ENCODE results near the gene PSD4. TPM values are rescaled to one million over a fixed set of nuclear protein-coding genes. Genes with fewer than 3 reads are reported as not detected.
A peak's percentile ranks its signal among the peaks of the same experiment; 100 is the strongest.

The PSD4 gene
- total and polyA plus RNA-seq, 2 experiments from 2014 or later, result 2.5 to 9.0 TPM

GRCh38 chr2:113216891-113217454, 43.2 kb downstream of the PSD4 start:
- Histone ChIP-seq H3K36me3 (no peaks in the 10 kb centered on the region), H3K27me3 (no peaks in the 10 kb centered on the region), H3K27ac (no peak overlapping the region), H3K4me3 (no peak overlapping the region), H3K4me1 (ENCODE audit: low read depth) (peaks cover 10% of the 10 kb centered on the region), H3K9me3 (ENCODE audit: low read depth) (no peaks in the 10 kb centered on the region)
- TF ChIP-seq CTCF (IDR thresholded peaks at IDR 0.05; ENCODE audit: low read depth, low read length), result no peak
- no peak for DNase-seq (ENCODE audit: low read depth in 1 of 2, low spot score in 1 of 2)

- Histone ChIP-seq H3K36me3 (no peaks in the 10 kb centered on the region), H3K4me3 (no peak overlapping the region), H3K27me3 (no peaks in the 10 kb centered on the region), H3K9me3 (ENCODE audit: low read depth) (no peaks in the 10 kb centered on the region), H3K27ac (no peak overlapping the region), H3K4me1 (ENCODE audit: low read depth) (peaks cover 7% of the 10 kb centered on the region)
- no peak for TF ChIP-seq CTCF (IDR thresholded peaks at IDR 0.05; ENCODE audit: low read depth, low read length)
- peak in 1 of 2 donors; percentile 36 for DNase-seq (ENCODE audit: low read depth in 1 of 2, low spot score in 1 of 2)
These were observed 43.9 kb downstream of the PSD4 start for GRCh38 chr2:113217455-113218282.

- no peak for DNase-seq (ENCODE audit: low read depth in 1 of 2, low spot score in 1 of 2)
- no peaks in the 10 kb centered on the region for H3K36me3 ChIP-seq
- H3K27me3 ChIP-seq, result no peaks in the 10 kb centered on the region
- no peak for TF ChIP-seq CTCF (IDR thresholded peaks at IDR 0.05; ENCODE audit: low read depth, low read length)
- H3K4me1 ChIP-seq (ENCODE audit: low read depth), result peaks cover 7% of the 10 kb centered on the region
- H3K4me3 ChIP-seq, result no peak overlapping the region
- no peak overlapping the region for H3K27ac ChIP-seq
- H3K9me3 ChIP-seq (ENCODE audit: low read depth), result no peaks in the 10 kb centered on the region
These were observed 44.7 kb downstream of the PSD4 start for GRCh38 chr2:113218283-113219091.

GRCh38 chr2:113219092-113219441, 45.3 kb downstream of the PSD4 start:
- H3K4me1 ChIP-seq (ENCODE audit: low read depth), result peaks cover 7% of the 10 kb centered on the region
- H3K27me3 ChIP-seq, result no peaks in the 10 kb centered on the region
- DNase-seq (ENCODE audit: low read depth in 1 of 2, low spot score in 1 of 2), result no peak
- TF ChIP-seq CTCF (IDR thresholded peaks at IDR 0.05; ENCODE audit: low read depth, low read length), result no peak
- no peaks in the 10 kb centered on the region for H3K36me3 ChIP-seq
- H3K9me3 ChIP-seq (ENCODE audit: low read depth), result no peaks in the 10 kb centered on the region
- H3K27ac ChIP-seq, result no peak overlapping the region
- H3K4me3 ChIP-seq, result no peak overlapping the region

GRCh38 chr2:113219525-113219888, 45.7 kb downstream of the PSD4 start:
- TF ChIP-seq CTCF (IDR thresholded peaks at IDR 0.05; ENCODE audit: low read depth, low read length), result no peak
- no peak for DNase-seq (ENCODE audit: low read depth in 1 of 2, low spot score in 1 of 2)
- no peaks in the 10 kb centered on the region for H3K36me3 ChIP-seq
- H3K4me3 ChIP-seq, result no peak overlapping the region
- H3K4me1 ChIP-seq (ENCODE audit: low read depth), result peaks cover 7% of the 10 kb centered on the region
- H3K27me3 ChIP-seq, result no peaks in the 10 kb centered on the region
- no peak overlapping the region for H3K27ac ChIP-seq
- no peaks in the 10 kb centered on the region for H3K9me3 ChIP-seq (ENCODE audit: low read depth)
